ENCODE measurements around the gene SELENOS.

Gene SELENOS

DNA sequence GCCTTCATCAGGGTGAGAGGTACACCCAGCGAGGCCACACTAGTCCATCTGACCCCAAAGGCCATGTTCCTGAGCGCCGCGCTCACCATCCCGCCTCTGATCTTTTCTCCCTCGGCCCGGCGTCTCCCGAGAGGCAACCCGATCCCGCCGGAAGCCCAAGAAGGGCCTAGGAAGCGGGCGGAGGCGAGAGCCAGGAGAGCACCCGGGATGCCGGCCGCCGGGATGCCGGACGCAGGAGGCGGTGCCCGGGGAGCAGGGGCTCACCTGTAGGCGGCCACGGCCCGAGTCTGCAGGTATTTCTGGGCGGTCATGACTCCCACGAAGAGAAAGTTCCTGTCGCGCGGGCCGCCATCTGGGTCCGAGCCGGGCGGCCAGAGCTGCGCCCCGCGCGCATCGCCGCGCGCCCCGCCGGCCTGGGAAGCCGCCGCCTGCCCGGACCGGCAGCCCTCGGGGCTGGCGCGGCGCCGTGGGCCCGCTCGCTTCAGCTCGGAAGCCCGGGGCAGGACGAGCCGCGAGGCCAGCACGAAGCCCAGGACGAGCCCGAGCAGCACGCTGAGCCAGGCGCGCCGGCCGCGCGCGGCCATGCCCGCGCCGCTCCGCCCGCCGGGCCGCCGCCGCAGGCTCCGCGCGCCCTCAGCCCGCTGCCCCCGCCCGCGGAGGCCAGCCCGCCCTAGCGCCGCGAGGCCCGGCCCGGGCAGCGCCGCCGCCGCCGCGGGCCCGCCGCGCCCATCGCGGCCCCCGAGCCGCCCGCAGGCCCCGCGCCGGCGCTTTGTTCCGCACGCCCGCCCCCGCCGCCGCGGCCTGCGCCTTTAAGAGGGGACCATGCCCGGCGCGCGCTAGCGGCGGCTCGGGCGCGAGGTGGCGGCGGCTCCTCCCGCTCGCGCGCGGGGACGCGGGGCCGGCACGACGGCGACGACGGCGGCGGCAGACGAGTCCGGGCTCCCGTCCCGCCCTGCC lies 26.1 kb downstream of the SELENOS start:
- DNase-seq (ENCODE audit: low read depth): no peak

GRCh38 chr15:101250341-101250831 lies 26.9 kb downstream of the SELENOS start:
- no peak for DNase-seq (ENCODE audit: low read depth)

DNA sequence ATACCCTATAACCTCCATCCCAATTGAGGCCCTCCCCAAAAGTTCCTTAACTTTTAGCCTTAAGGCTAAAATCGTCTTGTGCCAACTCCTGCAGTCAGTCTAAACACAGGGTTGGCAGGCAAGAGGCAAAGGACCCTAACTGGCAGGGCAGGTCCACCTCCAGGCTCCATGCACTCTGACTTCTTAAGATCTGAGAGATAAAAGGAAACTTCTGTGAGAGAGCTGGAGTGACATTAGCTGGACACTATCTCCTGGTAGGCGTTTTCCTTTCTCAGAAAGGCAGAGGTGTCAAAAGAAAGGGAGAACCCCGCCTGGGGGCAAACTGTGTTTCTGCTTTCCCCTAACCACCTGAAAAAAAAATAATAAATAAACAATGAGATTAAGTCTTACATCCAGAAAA lies 29.0 kb downstream of the SELENOS start:
- DNase-seq (ENCODE audit: low read depth): no peak

DNA sequence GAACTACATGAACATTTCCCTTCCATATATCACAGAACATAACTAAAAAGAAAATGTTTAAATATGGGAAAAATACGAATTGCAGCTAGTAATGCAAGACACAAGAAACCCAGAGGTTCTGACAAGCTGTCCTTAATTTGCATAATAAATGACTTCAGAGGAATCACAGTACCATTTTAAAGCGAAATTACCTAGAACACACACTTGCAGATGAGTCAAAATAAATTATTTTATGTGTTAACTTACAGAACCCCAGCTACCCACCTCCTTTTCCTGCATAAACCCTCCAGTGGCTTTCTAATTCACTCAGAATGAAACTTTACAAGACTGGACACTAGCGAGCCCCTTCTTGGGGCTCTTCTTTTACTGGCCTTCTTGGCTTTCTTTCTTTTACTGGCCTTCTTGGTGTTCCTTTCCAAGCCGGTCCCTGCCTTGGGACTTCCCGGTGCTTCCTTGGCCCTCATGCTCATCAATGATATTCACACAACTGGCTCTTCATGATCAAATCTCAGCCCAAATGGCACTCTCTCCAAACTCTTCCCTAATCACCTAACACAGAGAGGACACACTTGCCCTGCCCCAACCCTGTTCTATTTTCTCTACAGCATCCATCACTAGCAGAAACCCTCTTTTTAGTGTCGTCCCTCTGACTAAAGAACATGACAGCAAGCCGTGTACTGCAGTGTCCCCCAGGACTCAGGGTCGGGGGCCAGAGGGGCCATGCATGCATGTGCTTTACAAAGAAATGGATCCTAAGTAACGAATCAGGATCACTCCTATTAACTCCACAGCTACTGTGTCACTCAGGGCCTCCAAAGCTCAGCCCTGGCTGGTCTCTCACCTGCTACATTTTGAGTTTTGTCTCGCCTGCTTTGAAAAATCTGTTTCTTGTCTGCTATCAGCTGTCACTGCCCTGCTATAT lies 30.2 kb downstream of the SELENOS start:
- no peak for DNase-seq (ENCODE audit: low read depth)

DNA sequence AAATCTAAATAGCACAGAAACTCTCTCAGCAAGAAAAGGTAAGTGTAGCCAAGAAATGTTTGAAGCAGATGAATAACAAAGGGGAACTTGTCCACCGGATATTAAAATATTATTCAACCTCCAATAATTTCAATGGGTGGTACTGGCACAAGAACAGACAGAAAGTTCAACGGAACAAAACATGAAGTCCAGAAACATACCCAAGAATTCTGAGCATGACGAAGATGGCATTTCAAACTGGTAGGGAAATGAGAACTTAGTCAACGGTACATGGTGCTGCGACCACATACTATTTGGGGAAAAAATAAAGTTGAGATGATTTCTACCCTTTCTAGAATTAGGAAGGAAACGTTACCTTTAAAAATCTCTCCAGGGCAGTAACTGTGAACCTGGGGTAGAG lies 30.9 kb downstream of the SELENOS start:
- no peak for DNase-seq (ENCODE audit: low read depth)

- no peak for DNase-seq (ENCODE audit: low read depth)
Measured at GRCh38 chr15:101244889-101245668, 32.2 kb downstream of the SELENOS start.

GRCh38 chr15:101244036-101244781 lies 33.1 kb downstream of the SELENOS start:
- DNase-seq (ENCODE audit: low read depth): no peak

DNA sequence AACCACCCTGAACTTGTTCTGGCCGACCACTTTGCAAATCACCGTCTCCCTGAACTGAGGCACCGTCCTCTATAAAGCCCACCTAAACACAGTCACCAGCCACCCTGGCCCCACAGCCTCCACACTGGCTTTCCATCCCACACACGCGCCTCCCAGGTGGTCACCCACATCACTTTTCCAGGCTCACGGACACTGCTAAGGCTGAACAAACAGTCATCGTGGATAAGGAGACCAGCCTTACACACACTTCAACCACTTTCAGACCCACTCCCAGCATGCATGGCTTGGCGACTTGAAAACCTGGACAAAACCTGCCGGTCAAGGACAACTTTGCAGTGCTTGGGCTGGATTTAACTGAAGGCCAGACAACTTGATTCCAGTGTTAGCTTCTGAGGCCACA lies 33.9 kb downstream of the SELENOS start:
- no peak for DNase-seq (ENCODE audit: low read depth)

GRCh38 chr15:101242999-101243336 lies 34.3 kb downstream of the SELENOS start:
- DNase-seq (ENCODE audit: low read depth): no peak

- peak; percentile 33 for DNase-seq (ENCODE audit: low read depth)
Measured at GRCh38 chr15:101242160-101242998, 34.9 kb downstream of the SELENOS start.

DNA sequence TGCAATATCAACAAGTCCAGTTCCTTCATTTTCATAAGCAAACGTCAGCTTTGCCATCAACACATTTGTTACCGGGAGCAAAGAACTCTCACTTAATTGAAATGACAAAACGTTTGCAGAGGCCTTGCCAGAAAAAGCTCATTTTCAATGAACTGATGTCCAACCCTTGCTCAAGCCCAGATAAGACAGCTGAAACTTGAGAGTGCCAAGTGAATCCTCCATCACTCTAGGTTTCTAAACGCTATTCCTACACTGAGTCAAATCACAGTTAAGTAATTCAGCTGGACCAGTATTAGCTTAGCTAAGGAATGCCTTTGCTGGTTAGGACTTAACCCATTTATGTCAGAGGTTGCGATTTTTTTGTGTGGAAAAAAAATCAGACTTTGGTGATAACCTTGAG lies 36.9 kb downstream of the SELENOS start:
- no peak for DNase-seq (ENCODE audit: low read depth)

DNA sequence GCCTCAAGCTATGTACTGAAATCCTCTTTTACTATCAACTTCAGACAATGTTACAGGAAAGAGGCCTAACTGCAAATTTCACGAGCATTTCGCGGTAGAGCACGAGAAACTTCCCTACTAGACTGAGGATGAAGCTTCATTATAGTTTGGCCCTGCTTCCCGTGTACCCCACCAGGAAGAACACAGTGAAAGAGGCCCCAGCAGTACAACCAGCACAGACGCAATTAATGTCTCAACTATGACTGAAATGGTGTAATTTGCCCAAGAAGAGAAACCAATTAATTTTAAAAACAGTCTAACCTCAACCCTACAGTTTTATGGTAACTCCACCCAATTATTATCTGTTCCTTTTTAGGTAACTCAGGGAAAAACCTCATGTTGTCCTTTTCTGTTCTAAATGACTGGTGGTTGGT lies 37.6 kb downstream of the SELENOS start:
- no peak for DNase-seq (ENCODE audit: low read depth)

DNA sequence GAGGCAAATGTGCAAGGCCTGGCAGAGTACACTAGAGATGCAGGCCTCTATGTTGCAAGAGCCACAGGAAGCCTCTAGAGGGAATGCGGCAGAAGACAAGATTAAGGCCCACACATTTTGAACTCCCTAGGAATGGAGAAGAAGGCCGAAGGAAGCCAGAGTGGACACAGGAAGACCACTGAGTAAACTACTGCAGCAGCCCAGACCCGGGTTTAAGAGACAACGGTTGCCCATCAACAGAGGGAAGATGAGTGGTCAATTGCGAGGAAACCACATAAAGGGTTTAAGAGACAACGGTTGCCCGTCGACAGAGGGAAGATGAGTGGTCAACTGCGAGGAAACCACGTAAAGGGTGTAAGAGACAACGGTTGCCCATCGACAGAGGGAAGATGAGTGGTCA lies 40.0 kb downstream of the SELENOS start:
- DNase-seq (ENCODE audit: low read depth): no peak

GRCh38 chr15:101233651-101234280 lies 43.5 kb downstream of the SELENOS start:
- no peak for DNase-seq (ENCODE audit: low read depth)

DNA sequence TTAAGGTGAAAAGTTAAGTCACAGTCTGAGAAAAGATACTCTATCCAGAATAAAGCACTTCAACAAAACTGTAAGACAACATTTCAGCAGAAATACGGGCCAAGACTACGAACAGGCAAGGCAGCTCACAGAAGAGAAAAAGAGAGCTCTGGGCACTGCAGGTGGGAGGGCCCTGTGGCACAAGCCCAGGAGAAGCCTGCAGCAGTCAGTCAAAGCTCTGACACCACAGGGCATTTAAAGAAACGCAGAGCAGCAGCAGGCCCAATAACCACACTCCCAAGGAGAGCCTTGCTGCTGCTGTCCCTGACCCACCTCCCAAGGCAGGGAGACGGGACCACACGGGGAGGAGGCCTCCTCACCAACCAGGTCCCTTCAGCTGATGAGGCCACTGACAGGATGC lies 44.6 kb downstream of the SELENOS start:
- no peak for DNase-seq (ENCODE audit: low read depth)

- DNase-seq (ENCODE audit: low read depth): no peak
Measured at GRCh38 chr15:101228313-101228712, 49.0 kb downstream of the SELENOS start.

DNA sequence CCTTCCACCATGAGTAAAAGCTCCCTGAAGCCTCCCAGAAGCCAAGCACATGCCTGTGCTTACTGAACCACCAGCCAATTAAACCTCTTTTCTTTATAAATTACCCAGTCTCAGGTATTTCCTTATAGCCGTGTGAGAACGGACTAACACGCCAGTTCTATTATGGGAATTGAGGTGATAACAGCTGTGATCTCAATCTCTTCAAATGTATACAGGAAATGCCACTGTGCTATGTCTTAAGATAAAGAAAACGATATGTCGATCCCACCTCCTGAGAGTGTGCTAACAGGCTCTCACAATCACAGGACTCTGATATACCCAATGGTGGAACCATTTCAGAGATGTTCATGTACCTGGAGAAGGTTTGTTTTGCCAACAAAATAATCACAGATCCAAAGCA lies 51.6 kb downstream of the SELENOS start:
- no peak for DNase-seq (ENCODE audit: low read depth)

All from activated T-cell treated with anti-CD3 and anti-CD28 coated beads for 24 hours (primary cell).